Measurements from ENCODE around the gene CEP128.

CEP128 gene

DNA sequence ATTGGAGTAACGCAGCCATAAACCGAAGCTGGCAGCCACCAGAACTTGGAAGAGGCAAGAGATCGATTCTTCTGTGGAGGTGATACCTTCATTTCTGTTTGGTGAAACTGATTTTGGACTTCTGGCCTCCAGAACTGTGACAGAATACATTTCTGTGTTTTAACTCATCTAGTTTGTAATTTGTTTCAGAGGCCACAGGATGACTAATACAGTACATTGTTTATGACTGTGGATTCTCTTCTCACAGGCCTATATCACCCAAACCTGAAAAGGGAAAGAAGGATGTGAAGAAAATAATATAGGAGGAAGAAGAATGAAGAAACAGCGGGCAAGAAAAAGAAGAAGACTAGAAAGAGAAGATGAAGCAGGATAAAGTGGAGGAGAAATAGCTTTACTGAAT, 466.5 kb downstream of the CEP128 start:
- DNase-seq (ENCODE audit: low spot score), result no peak

DNA sequence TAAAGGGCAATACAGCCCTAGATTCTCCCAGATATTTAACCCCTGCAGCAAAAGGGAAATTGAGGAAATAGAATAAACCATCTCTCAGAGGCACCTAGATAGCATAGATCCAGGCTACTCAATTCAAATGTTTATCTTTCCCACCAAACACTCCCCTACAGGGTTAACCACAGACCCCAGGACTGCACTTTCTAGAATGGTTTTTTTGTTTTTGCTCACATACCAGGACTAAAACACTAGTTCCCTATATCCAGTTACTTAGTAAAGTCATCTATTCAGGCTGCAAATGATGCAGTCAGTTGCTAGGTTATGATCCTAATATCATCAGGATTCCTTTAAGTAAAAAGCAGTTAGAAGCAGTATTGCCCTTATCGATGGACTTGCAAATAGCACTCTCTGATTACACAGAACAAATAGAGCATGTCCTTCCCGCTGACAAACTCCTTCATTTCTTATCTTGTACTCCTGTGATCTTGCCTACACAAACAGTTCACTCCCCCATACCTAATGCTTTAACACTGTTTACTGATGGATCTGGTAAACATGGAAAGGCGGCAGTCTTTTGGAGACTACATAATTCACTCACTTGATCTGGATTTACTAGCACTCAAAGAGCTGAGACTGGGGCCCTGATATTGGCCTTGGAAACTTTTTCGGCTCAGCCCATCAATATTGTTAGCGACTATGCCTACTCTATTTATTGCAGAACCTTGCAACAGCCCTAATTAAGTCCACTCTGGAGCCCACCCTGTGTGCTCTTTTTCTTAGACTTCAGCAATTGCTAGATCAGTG, 473.0 kb downstream of the CEP128 start:
- DNase-seq (ENCODE audit: low spot score), result no peak

DNA sequence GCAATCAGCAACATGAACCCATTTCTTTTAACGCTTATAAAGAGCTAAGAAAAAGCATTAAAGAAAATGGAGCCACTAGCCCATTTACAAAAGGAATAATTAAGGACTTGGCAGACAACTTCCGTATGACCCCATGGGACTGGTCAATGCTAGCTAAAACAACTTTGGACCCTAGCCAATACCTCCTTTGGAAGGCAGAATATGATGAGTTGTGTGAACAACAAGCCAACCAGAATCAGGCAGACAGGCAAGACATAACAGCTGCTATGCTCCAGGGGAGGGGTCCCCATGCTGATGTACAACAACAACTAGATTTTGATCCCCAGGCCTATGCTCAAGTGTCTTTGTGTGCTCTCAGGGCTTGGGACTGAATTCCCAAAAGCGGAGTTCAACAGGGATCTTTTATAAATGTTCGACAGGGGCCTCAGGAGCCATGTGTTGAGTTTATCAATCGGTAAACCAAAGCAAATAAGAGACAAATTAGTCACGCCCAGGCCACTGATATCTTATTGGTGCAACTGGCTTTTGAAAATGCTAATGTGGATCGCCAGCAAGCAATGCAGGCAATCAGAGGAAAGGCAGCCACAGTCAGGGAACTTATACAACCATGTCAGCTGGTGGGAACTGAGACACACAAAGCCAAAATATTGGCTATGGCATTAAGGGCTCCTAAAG, 475.9 kb downstream of the CEP128 start:
- no peak for DNase-seq (ENCODE audit: low spot score)

DNA sequence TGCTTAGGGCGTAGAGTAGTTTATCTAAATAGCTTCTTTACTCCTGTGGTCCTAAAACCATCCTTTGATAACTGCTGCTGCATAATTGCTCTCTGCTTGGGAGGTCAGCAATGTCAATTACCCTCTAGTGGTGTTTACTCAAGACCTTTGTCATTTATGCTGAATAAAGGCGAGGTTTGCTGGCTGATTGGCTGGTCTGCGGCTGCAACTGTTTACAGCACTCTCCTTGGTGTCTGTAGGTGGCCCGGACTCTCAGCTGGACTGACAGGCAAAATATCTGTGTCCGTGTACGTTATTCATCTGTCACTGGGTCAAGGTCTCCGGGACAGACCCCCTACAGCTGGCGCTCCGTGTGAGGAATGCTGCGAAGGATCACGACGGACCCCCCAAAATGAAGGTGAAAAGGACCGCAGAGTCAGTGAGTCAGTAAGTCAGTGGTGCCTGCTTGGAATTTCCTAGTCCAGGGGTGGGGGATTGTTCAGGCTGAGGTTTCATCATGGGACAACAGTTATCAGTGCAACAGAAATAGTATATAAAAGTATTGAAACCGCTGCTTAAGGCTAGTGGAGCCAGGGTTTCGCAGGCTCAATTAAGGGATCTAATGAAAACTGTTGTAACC, 476.9 kb downstream of the CEP128 start:
- no peak for DNase-seq (ENCODE audit: low spot score)

DNA sequence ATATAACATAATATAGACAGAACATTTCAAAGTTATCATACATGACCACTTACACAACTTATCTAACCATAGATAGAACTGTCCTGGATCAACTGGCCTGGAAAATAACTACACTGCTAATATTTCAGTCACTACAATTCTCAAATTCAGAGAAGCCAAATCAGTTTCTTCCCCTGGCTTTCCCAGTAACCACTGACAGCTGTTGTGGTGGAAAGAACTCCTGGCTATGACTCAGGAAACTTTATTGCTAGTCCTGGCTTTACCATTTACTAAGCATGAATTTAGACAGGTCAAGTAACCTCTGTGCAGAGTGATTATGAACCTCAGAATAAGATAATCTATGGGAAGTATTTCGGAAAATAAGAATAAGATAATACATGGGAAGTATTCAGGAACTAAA, 485.3 kb downstream of the CEP128 start:
- no peak for DNase-seq (ENCODE audit: low spot score)

DNA sequence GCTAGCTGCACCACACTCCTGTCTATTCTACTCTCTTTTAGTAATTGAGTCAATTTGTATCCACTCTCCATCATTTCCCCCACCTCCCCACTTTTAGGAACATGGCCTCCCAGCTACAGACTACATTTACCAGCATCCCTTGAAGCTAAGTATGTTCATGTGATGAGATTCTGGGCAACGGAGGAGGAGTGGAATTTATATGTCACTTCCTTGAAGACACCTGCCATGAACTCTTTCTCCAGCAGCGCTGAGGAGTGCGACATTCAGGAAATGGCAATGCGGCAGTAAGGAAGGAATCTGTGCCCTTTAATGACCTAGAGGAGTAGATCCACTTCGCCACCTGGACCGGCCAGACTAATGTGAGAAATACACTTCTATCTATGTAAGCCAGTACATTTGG, 486.5 kb downstream of the CEP128 start:
- DNase-seq (ENCODE audit: low spot score), result peak; percentile 3

DNA sequence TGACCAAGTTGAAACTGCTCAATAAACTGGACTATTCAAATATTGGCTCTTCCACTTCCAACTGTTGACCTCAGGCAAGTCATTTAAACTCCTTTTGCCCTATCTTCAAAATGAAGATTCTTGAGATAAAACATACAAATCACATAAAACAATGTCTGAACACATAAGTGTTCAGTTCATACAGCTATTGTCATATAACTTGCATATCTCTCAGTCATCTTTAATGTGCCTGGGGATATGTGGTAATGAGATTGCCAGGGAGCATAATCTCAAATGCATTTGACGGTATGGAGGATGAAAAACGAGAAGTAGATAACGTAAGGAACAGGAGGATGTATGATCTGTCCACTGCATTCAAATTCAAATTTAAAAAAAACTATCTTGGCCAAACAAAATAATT, 493.3 kb downstream of the CEP128 start:
- DNase-seq (ENCODE audit: low spot score), result no peak

DNA sequence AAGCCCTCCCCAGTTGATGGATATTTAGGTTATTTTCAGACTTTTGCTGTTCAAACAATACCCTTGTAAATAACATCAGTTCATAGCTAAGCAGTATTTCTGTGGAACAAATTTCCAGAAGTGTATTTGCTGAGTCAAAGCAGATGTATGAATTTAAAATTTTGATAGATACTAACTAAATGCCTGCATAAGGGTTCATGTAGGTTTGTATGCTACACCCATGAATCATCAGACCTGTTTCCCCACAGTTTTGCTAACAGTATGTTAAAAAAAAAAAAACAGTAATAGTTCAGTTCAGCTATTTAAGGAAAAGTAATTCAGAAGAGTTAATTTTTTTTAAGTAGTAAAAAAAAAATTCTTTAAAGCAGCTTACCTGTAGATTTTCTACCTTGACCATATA, 494.1 kb downstream of the CEP128 start:
- DNase-seq (ENCODE audit: low spot score), result no peak
